Upper lobe of right lung (tissue), 1 donor: ENCODE measurements around the gene MYL11. TPM values are rescaled to one million over a fixed set of nuclear protein-coding genes. Genes with fewer than 3 reads are reported as not detected.
"Not testable (repeated sequence)": the region's sequence is repeated elsewhere in the genome, so short reads cannot be mapped to it uniquely, and the experiment has no call there.

Source experiments
- ATAC-seq: fragments of 200-7000 bp; cut with Tn5 transposase; one replicate; pipeline ENCODE4 v1.9.1; 2020; ENCODE audit warnings: mild to moderate bottlenecking, moderate library complexity
- DNase-seq: peaks from one replicate; pipeline ENCODE4 v3.0.0-alpha.2; 2020
- H3K27ac ChIP-seq: fragments of 200-600 bp; one replicate; pipeline ENCODE4 v1.8.0; 2022
- H3K27me3 ChIP-seq: fragments of 200-600 bp; one replicate; pipeline ENCODE4 v1.8.0; 2022; ENCODE audit warnings: mild to moderate bottlenecking
- H3K36me3 ChIP-seq: fragments of 200-600 bp; one replicate; pipeline ENCODE4 v1.8.0; 2022
- H3K4me1 ChIP-seq: fragments of 200-600 bp; one replicate; pipeline ENCODE4 v1.8.0; 2022
- H3K4me3 ChIP-seq: fragments of 200-600 bp; one replicate; pipeline ENCODE4 v1.8.0; 2022; ENCODE audit warnings: mild to moderate bottlenecking
- H3K9me3 ChIP-seq: fragments of 200-600 bp; one replicate; pipeline ENCODE4 v1.8.0; 2022
- intact Hi-C: fragments of 100-400 bp; cut with DNase I; formaldehyde crosslinking; loops from one replicate; pipeline ENCODE4 v1.11.0; 2022
- total RNA-seq: library from RNA; stranded (reverse); fragmentation: NEBNext Ultra II Directional; extraction: Animal tissue kit (Norgen Biotek cat#: 25700); gene quantifications from one replicate; pipeline ENCODE4 v1.2.1, GENCODE V29; 2021
- TF ChIP-seq, protein P1 (sequence below): fragments of 200-600 bp; IDR thresholded peaks from one replicate; pipeline ENCODE4 v1.8.0; 2022; ENCODE audit warnings: antibody characterized with exemption
- donor health status: DM: no; HTN: yes; CAD: no; lungs with severe emphysema.

The MYL11 gene
- total RNA-seq, 1 donor from 2014 or later: not detected

DNA sequence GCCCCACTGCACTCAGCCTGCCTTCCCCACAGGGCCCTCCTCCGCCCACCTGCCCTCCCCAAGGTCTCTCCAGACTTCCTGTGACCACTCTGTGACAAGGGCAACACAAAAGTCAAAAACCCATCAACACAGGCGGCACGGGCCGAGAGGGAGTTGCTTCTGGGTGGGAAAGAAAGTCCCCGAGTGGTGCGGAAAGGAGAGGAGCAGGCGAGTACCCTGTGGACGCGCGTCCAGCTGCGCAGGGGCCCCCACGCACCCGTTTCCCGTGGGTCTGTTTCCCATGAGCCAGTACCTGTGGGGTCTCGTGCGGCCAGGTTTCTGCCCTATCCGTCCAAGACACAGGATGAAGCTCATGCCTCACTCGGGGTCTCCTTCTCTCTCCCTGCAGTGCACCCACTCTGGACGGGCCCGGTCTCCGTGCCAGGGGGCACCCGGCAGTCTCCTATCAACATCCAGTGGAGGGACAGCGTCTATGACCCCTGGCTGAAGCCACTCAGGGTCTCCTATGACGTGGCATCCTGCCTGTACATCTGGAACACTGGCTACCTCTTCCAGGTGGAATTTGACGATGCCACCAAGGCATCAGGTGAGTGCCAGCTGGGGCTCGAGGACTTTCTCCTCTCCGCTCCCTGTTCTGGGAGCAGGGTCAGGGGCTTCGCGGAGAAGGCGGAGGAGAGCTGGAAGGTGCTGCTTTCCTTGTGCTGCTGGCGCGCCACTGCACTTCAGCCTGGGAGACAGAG lies 31.7 kb upstream of the MYL11 start:
- TF ChIP-seq, protein P1, sequence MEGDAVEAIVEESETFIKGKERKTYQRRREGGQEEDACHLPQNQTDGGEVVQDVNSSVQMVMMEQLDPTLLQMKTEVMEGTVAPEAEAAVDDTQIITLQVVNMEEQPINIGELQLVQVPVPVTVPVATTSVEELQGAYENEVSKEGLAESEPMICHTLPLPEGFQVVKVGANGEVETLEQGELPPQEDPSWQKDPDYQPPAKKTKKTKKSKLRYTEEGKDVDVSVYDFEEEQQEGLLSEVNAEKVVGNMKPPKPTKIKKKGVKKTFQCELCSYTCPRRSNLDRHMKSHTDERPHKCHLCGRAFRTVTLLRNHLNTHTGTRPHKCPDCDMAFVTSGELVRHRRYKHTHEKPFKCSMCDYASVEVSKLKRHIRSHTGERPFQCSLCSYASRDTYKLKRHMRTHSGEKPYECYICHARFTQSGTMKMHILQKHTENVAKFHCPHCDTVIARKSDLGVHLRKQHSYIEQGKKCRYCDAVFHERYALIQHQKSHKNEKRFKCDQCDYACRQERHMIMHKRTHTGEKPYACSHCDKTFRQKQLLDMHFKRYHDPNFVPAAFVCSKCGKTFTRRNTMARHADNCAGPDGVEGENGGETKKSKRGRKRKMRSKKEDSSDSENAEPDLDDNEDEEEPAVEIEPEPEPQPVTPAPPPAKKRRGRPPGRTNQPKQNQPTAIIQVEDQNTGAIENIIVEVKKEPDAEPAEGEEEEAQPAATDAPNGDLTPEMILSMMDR: no peak
- H3K4me3 ChIP-seq: no peak overlapping the region
- DNase-seq (peak; percentile 57), ATAC-seq (peak; percentile 10)
- no peak overlapping the region for H3K27ac ChIP-seq
- intact Hi-C loops: no loop called here
- no peaks in the 10 kb centered on the region for H3K27me3 ChIP-seq
- no peaks in the 10 kb centered on the region for H3K9me3 ChIP-seq
- H3K4me1 ChIP-seq: no peaks in the 10 kb centered on the region
- no peaks in the 10 kb centered on the region for H3K36me3 ChIP-seq

DNA sequence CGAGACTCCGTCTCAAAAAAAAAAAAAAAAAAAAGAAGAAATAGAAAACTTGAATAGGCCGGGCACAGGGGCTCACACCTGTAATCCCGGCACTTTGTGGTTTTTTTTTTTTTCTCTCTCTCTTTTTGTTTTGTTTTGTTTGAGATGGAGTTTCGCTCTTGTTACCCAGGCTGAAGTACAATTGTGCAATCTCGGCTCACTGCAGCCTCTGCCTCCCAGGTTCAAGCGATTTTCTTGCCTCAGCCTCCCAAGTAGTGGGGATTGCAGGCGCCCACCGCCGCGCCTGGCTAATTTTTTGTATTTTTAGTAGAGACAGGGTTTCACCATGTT lies 31.1 kb upstream of the MYL11 start:
- intact Hi-C loops, H3K4me1 ChIP-seq, DNase-seq, H3K9me3 ChIP-seq, H3K36me3 ChIP-seq, H3K27ac ChIP-seq, H3K4me3 ChIP-seq, H3K27me3 ChIP-seq, ATAC-seq: not testable (repeated sequence)

DNA sequence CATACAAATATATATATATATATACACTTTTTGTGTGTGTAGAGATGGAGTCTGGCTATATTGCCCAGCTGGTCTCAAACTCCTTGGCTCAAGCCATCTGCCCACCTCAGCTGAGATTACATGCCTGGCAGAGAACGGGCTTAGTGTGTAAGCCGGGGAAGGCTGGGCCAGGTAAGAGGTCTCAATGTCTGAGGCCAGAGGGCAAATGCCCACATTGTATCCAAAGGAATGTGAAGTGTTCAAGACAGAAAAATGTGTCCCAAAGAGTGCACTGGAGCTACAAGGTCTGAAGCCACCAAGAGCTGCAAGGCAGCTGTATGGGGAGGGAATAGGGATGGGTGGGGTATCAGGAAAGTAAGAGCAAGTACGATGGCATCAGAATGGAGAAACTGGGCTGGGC lies 28.3 kb upstream of the MYL11 start:
- H3K36me3 ChIP-seq: peaks cover 12% of the 10 kb centered on the region
- no peaks in the 10 kb centered on the region for H3K9me3 ChIP-seq
- no peak overlapping the region for H3K27ac ChIP-seq
- TF ChIP-seq, protein P1: no peak
- no peaks in the 10 kb centered on the region for H3K27me3 ChIP-seq
- DNase-seq (no peak), ATAC-seq (no peak)
- intact Hi-C loops: no loop called here
- no peak overlapping the region for H3K4me3 ChIP-seq
- H3K4me1 ChIP-seq: no peaks in the 10 kb centered on the region

DNA sequence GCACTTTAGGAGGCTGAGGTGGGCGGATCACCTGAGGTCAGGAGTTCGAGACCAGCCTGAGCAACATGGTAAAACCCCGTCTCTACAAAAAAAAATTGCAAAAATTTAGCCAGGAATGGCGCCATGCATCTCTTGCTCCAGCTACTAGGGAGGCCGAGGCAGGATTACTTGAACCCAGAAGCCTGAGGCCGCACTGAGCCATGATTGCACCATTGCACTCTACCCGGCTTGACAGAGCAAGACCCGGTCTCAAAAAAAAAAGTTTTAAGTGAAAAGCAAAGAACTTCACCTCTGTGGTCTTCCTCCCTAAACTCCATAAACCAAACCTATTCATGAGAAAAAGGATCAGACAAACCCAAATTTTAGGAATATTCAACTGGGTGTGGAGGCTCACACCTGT lies 26.5 kb upstream of the MYL11 start:
- peaks cover 31% of the 10 kb centered on the region for H3K36me3 ChIP-seq
- peaks cover 12% of the 10 kb centered on the region for H3K4me1 ChIP-seq
- H3K9me3 ChIP-seq: no peaks in the 10 kb centered on the region
- ATAC-seq (no peak), DNase-seq (no peak)
- H3K27ac ChIP-seq: no peak overlapping the region
- H3K27me3 ChIP-seq: no peaks in the 10 kb centered on the region
- intact Hi-C loops: no loop called here
- H3K4me3 ChIP-seq: no peak overlapping the region
- TF ChIP-seq, protein P1: no peak

DNA sequence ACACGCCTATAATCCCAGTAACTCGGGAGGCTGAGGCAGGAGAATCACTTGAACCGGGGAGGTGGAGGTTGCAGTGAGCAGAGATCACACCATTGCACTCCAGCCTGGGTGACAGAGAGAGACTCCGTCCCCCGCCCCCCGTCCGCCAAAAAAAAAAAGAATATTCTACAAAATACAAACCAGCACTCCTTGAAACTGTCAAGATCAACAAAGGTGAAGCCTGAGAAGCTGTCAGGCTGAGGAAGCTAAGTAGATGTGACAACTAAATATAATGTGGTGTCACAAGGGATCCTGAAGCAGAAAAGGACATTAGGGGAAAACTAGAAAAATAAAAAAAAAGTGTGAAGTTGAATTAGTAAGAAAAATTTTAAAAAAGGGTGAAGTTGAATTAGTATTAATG lies 25.7 kb upstream of the MYL11 start:
- Histone ChIP-seq H3K36me3 (peaks cover 39% of the 10 kb centered on the region), H3K4me1 (peaks cover 20% of the 10 kb centered on the region), H3K27ac (no peak overlapping the region), H3K27me3 (no peaks in the 10 kb centered on the region), H3K4me3 (no peak overlapping the region), H3K9me3 (no peaks in the 10 kb centered on the region)
- DNase-seq (peak; percentile 19), ATAC-seq (no peak)
- intact Hi-C loops: no loop called here
- TF ChIP-seq, protein P1: no peak

DNA sequence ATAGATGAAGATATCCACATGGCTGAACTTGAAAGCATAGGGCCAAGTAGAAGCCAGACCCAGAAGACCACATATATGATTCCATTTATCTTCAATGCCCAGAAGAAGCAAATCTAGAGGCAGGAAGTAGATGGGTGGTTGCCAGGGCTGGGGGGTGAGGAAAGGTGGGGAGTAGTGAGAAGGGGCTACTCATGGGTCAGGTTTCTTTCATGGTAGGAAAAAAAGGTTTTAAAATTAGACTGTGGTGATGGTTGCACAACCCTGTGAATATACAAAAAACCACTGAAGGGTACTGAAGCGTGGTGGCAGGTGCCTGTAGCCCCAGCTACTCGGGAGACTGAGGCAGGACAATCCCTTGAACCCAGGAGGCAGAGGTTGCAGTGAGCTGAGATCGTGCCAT lies 24.9 kb upstream of the MYL11 start:
- H3K27me3 ChIP-seq: no peaks in the 10 kb centered on the region
- H3K27ac ChIP-seq: no peak overlapping the region
- H3K36me3 ChIP-seq: peaks cover 39% of the 10 kb centered on the region
- intact Hi-C loops: no loop called here
- no peak overlapping the region for H3K4me3 ChIP-seq
- DNase-seq (no peak), ATAC-seq (no peak)
- no peaks in the 10 kb centered on the region for H3K9me3 ChIP-seq
- H3K4me1 ChIP-seq: peaks cover 25% of the 10 kb centered on the region
- TF ChIP-seq, protein P1: no peak
